ENCODE measurements around the gene KLLN.
"Not testable (repeated sequence)": the region's sequence is repeated elsewhere in the genome, so short reads cannot be mapped to it uniquely, and the experiment has no call there.

KLLN gene

GRCh38 chr10:87866412-87866974, 3.2 kb upstream of the KLLN start:
- H3K4me3 ChIP-seq (ENCODE audit: low read depth, low read length), result peak overlapping the region; percentile 99

GRCh38 chr10:87865241-87865881, 2.0 kb upstream of the KLLN start:
- peak overlapping the region; percentile 99 for H3K4me3 ChIP-seq (ENCODE audit: low read depth, low read length)

- peak overlapping the region; percentile 99 for H3K4me3 ChIP-seq (ENCODE audit: low read depth, low read length)
Measured at GRCh38 chr10:87864496-87865059, 1.2 kb upstream of the KLLN start.

- peak overlapping the region; percentile 99 for H3K4me3 ChIP-seq (ENCODE audit: low read depth, low read length)
Measured at GRCh38 chr10:87863951-87864495, 690 bp upstream of the KLLN start.

GRCh38 chr10:87862679-87863052, 667 bp downstream of the KLLN start:
- peak overlapping the region; percentile 99 for H3K4me3 ChIP-seq (ENCODE audit: low read depth, low read length)

- peak overlapping the region; percentile 99 for H3K4me3 ChIP-seq (ENCODE audit: low read depth, low read length)
Measured at GRCh38 chr10:87861953-87862678, 1.2 kb downstream of the KLLN start.

- H3K4me3 ChIP-seq (ENCODE audit: low read depth, low read length), result peak overlapping the region; percentile 99
Measured at GRCh38 chr10:87861566-87861952, 1.8 kb downstream of the KLLN start.

- peak overlapping the region; percentile 99 for H3K4me3 ChIP-seq (ENCODE audit: low read depth, low read length)
Measured at GRCh38 chr10:87860816-87861403, 2.4 kb downstream of the KLLN start.

- no peak overlapping the region for H3K4me3 ChIP-seq (ENCODE audit: low read depth, low read length)
Measured at GRCh38 chr10:87860156-87860795, 3.1 kb downstream of the KLLN start.

GRCh38 chr10:87855665-87856064, 7.7 kb downstream of the KLLN start:
- not testable (repeated sequence) for H3K4me3 ChIP-seq (ENCODE audit: low read depth, low read length)

DNA sequence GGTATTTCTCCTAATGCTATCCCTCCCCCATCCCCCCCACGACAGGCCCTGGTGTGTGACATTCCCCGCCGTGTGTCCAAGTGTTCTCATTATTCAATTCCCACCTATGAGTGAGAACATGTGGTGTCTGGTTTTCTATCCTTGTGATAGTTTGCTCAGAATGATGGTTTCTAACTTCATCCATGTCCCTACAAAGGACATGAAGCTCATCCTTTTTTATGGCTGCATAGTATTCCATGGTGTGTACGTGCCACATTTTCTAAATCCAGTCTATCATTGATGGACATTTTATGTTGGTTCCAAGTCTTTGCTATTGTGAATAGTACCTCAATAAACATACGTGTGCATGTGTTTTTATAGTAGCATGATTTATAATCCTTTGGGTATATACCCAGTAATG, 8.1 kb downstream of the KLLN start:
- H3K4me3 ChIP-seq (ENCODE audit: low read depth, low read length), result not testable (repeated sequence)

- no peak overlapping the region for H3K4me3 ChIP-seq (ENCODE audit: low read depth, low read length)
Measured at GRCh38 chr10:87852089-87852488, 11.2 kb downstream of the KLLN start.

DNA sequence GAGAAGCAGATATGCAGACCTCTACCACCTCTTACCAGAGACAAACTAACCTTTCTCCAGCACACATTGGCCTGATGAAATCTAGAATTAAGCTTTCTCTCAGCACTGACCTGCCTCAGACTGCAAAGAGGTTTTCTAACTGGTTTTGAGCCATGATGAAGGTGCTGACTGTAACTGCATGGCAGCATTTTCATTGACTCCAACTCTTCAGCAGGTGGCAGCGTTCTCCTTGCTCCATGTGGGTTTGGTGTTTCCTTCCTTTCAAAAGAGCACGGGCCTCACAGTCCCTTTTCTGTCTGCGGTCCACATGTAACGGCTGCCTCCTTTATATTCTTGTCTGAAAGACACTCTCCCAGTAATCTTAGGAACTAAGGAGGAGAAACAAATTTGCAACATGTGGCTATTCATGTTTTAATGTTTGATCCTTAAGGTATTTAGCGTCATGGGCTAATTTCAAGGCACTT, 12.6 kb downstream of the KLLN start:
- H3K4me3 ChIP-seq (ENCODE audit: low read depth, low read length), result no peak overlapping the region

DNA sequence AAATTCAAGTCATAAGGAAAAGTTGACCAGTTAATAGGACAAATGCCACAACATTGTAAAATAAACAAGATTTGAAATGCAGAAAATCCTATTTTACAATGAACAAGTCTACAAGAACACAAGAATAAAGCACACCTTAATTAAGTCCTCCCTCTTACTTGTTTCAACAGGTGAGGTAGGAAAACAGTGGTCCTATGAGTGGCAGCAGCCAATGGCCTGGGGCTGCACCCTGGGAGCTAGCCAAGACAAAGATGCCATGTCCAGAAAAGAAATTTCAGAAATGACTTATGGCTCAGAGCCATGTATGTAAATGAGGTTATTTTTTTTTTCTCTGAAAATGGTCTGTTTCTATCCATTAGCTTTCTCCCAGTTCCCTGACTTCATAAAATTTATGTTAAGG, 14.3 kb downstream of the KLLN start:
- H3K4me3 ChIP-seq (ENCODE audit: low read depth, low read length), result no peak overlapping the region

DNA sequence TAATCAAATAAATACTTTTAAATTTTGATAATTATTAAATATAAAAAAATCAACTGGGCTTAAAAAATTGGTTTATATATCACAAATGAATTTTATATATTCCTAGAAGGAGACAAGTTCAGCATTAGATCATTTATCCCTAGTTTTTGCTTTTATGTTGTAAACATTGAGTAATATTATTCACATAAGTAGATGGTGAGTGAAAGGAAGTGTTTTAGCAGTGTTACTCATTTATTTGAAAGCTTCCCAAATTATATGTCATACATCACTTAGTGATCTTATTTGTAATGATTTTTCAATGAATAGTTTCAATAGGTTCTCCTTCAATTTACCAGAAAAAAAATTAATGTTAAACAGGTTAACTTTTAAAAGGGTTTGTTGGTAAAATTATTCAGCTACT, 15.8 kb downstream of the KLLN start:
- no peak overlapping the region for H3K4me3 ChIP-seq (ENCODE audit: low read depth, low read length)

DNA sequence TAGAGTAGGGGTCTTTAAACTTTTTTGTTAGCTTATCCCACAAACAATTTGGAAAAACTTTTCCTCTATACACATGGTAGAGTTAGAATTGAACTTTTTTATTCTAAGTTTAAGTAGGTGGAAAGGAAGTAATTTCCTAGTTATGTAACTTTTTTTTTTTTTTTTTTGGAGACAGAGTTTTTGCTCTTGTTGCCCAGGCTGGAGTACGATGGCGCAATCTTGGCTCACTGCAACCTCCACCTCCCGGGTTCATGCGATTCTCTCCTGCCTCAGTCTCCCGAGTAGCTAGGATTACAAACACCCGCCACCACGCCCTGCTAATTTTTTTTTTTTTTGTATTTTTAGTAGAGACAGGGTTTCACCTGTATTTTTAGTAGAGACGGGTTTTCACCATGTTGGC, 16.6 kb downstream of the KLLN start:
- not testable (repeated sequence) for H3K4me3 ChIP-seq (ENCODE audit: low read depth, low read length)

DNA sequence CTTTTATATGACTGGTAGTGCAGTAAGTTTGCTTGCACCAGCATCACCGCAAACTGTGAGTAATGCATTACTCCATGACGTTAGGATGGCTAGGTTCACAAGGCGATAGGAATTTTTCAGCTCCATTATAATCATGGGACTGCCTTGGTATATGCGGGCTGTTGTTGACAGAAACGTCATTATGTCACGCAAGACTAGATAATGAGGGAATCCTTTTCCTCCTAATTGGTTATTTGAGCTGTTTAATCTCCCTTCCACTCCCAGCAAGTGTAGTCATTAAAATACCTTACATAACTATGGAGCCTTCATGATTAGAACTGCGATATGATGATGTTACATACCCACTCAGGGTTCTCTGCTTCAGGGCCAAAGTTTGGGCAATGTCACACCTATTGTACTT, 17.3 kb downstream of the KLLN start:
- no peak overlapping the region for H3K4me3 ChIP-seq (ENCODE audit: low read depth, low read length)

DNA sequence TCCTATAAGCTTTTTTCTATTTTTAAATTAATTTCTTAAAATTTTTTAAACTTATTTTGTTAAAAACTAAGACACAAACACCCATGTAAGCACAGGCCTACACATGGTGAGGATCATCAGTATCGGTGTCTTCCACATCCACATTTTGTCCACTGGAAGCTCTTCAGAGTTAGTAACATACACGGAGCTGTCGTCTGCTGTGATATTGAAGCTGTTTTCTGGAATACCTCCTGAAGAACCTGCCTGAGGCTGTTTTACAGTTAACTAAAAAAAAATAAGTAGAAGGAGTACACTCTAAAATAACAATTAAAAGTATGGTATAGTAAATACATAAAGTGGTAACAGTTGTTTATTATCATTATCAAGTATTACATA, 17.7 kb downstream of the KLLN start:
- no peak overlapping the region for H3K4me3 ChIP-seq (ENCODE audit: low read depth, low read length)

DNA sequence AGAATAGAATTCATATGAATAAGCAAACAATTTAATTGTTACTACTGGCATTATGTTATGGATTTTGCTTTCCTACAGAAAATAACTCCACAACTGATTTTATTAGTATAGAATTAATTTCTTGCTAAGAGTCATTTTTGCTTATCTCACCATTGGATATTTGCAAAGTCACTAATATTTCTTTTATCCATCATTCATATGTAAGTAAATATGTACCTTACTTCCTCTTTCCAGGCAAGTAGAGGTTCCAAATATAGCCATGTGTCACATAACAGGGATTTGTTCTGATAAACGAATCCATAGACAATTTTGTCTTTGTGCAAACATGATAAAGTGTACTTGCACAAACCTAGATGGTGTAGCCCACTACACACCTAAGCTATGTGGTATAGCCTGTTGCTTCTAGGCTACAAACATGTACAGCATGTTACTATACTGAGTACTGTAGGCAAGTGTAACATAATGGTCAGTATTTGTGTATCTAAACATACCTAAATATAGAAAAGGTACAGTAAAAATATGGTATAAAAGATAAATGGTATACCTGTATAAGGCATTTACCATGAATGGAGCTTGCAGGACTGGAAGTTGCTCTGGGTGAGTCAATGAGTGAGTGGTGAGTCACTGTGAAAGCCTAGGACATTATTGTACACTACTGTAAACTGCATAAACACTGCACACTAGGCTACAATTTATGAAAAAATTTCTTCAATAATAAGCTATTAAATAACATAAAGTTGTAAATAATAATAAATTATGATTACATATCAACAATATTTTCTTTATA, 18.3 kb downstream of the KLLN start:
- H3K4me3 ChIP-seq (ENCODE audit: low read depth, low read length), result no peak overlapping the region

GRCh38 chr10:87843714-87844113, 19.6 kb downstream of the KLLN start:
- H3K4me3 ChIP-seq (ENCODE audit: low read depth, low read length), result no peak overlapping the region

Measured in iPS-11a (cell line).